Stimulated activated naive CD8-positive, alpha-beta T cell treated with anti-CD3 and anti-CD28 coated beads, Interleukin-15, Interleukin-2, amounts not matched to agents 100 ng/mL and 50 ng/mL, for 24 hours (primary cell): ENCODE data around the gene TSHR.
"Not testable (repeated sequence)": the region's sequence is repeated elsewhere in the genome, so short reads cannot be mapped to it uniquely, and the experiment has no call there.

Experiments used
- H3K27ac Mint-ChIP-seq: one replicate; pipeline ENCODE4 v1.8.0; 2021; ENCODE audit warnings: mild to moderate bottlenecking, mixed read lengths
- H3K27me3 Mint-ChIP-seq: one replicate; pipeline ENCODE4 v1.8.0; 2021; ENCODE audit warnings: mixed read lengths
- H3K36me3 Mint-ChIP-seq: one replicate; pipeline ENCODE4 v1.8.0; 2021; ENCODE audit warnings: low read depth, mixed read lengths
- H3K4me1 Mint-ChIP-seq: one replicate; pipeline ENCODE4 v1.8.0; 2021; ENCODE audit warnings: low read depth, mixed read lengths
- H3K4me3 Mint-ChIP-seq: one replicate; pipeline ENCODE4 v1.8.0; 2021; ENCODE audit warnings: mild to moderate bottlenecking, mixed read lengths
- H3K9me3 Mint-ChIP-seq: one replicate; pipeline ENCODE4 v1.8.0; 2021; ENCODE audit warnings: mixed read lengths

TSHR gene

GRCh38 chr14:81051547-81051946 lies 96.1 kb downstream of the TSHR start:
- Mint-ChIP-seq H3K4me3 (no peak overlapping the region), H3K4me1 (no peaks in the 10 kb centered on the region), H3K27ac (no peak overlapping the region), H3K9me3 (peaks cover 16% of the 10 kb centered on the region), H3K36me3 (peaks cover 7% of the 10 kb centered on the region), H3K27me3 (peaks cover 4% of the 10 kb centered on the region)

DNA sequence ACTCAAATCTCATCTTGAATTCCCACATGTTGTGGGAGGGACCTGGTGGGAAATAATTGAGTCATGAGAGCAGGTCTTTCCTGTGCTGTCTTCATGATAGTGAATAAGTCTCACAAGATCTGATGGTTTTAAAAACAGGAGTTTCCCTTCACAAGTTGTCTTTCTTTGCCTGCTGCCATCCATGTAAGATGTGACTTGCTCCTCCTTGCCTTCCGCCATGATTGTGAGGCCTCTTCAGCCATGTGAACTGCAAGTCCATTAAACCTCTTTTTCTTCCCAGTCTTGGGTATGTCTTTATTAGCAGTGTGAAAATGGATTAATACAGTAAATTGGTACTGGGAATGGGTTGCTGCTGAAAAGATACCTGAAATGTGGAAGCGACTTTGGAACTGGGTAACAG lies 98.6 kb downstream of the TSHR start:
- H3K9me3 Mint-ChIP-seq, result peaks cover 16% of the 10 kb centered on the region
- H3K4me1 Mint-ChIP-seq, result not testable (repeated sequence)

DNA sequence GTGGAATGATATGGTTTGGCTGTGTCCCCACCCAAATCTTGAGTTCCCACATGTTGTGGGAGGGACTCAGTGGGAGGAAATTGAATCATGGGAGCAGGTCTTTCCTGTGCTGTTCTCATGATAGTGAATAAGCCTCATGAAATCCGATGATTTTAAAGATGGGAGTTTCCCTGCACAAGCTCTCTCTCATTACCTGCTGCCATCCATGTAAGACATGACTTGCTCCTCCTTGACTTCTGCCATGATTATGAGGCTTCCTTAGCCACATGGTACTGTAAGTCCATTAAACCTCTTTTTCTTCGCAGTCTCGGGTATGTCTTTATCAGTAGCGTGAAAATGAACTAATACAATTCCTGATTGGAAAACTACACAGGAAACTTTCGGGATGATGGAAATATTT lies 100.5 kb downstream of the TSHR start:
- H3K27me3 Mint-ChIP-seq, result peaks cover 7% of the 10 kb centered on the region
- peaks cover 7% of the 10 kb centered on the region for H3K36me3 Mint-ChIP-seq
- H3K4me3 Mint-ChIP-seq, result no peak overlapping the region
- peaks cover 16% of the 10 kb centered on the region for H3K9me3 Mint-ChIP-seq
- H3K27ac Mint-ChIP-seq, result no peak overlapping the region
- H3K4me1 Mint-ChIP-seq, result no peaks in the 10 kb centered on the region

More for the DNA sequence above, 98.6 kb downstream of the TSHR start:
- H3K27ac Mint-ChIP-seq, H3K4me3 Mint-ChIP-seq, H3K27me3 Mint-ChIP-seq, H3K36me3 Mint-ChIP-seq: not testable (repeated sequence)

DNA sequence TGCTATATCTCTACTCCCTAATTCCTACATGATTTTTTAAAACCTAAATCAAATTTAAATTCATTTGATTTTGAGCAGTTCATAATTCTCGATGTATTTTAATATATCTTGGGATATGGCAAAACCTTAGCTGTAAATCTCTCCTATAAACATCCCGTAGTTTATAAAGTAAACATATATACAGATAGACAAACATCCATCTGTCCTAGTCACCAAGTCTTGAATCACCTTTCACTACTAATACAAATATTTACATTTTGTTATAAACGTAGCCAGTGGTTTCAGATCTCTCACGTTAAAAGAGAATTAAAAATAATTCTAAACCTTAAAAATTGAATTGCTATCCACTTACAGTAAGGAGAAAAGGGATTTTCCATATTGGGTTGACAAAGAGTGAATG lies 107.0 kb downstream of the TSHR start:
- H3K36me3 Mint-ChIP-seq, result no peaks in the 10 kb centered on the region
- H3K27me3 Mint-ChIP-seq, result peaks cover 7% of the 10 kb centered on the region
- H3K4me3 Mint-ChIP-seq, result no peak overlapping the region
- no peaks in the 10 kb centered on the region for H3K9me3 Mint-ChIP-seq
- no peaks in the 10 kb centered on the region for H3K4me1 Mint-ChIP-seq
- H3K27ac Mint-ChIP-seq, result no peak overlapping the region

DNA sequence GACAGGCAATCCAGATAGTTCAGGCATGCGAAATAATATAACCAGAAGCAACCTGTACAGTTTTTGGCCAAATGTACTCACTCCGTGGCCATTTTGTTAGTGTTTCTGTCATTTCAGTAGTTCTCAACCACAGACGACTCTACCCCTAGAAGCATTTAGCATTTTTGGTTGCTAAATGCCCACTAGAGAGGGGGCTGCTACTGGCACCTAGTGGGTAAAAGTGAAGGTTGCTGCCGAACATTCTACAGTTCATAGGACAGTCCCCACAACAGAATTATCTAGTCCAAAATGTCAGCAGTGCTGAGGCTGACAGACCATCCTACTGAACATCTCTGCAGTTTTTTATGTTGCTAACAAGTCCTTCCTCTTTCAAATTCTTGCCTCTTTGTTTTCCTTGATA lies 107.4 kb downstream of the TSHR start:
- H3K27ac Mint-ChIP-seq, result no peak overlapping the region
- peaks cover 7% of the 10 kb centered on the region for H3K27me3 Mint-ChIP-seq
- H3K4me1 Mint-ChIP-seq, result no peaks in the 10 kb centered on the region
- no peak overlapping the region for H3K4me3 Mint-ChIP-seq
- H3K36me3 Mint-ChIP-seq, result no peaks in the 10 kb centered on the region
- no peaks in the 10 kb centered on the region for H3K9me3 Mint-ChIP-seq

- no peak overlapping the region for H3K4me3 Mint-ChIP-seq
- H3K27me3 Mint-ChIP-seq, result no peaks in the 10 kb centered on the region
- H3K4me1 Mint-ChIP-seq, result no peaks in the 10 kb centered on the region
- peaks cover 8% of the 10 kb centered on the region for H3K9me3 Mint-ChIP-seq
- no peaks in the 10 kb centered on the region for H3K36me3 Mint-ChIP-seq
- H3K27ac Mint-ChIP-seq, result no peak overlapping the region
Observed at GRCh38 chr14:81066672-81067071, 111.3 kb downstream of the TSHR start.

DNA sequence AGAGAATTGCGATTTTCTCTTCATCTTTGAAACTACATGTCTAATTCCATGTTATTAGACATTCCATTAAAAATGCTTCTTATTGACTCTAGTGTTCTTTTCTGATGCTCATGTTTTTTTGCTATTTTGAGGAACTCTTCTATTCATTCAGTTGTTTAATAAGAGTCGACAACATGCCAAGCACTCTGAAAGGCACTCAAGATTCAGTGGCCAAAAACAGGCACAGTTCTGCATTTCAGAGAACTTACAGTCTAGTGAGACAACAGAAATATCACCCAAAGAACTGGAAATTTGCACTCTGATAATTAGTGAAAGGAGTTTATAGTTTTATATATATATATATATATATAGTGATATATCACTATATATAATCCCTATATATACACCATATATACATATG lies 111.7 kb downstream of the TSHR start:
- no peaks in the 10 kb centered on the region for H3K4me1 Mint-ChIP-seq
- H3K27me3 Mint-ChIP-seq, result no peaks in the 10 kb centered on the region
- no peak overlapping the region for H3K27ac Mint-ChIP-seq
- H3K4me3 Mint-ChIP-seq, result no peak overlapping the region
- H3K9me3 Mint-ChIP-seq, result peaks cover 12% of the 10 kb centered on the region
- no peaks in the 10 kb centered on the region for H3K36me3 Mint-ChIP-seq

- Mint-ChIP-seq H3K4me1 (no peaks in the 10 kb centered on the region), H3K9me3 (peaks cover 14% of the 10 kb centered on the region), H3K36me3 (no peaks in the 10 kb centered on the region), H3K27me3 (no peaks in the 10 kb centered on the region), H3K27ac (no peak overlapping the region), H3K4me3 (no peak overlapping the region)
Observed at GRCh38 chr14:81068176-81068782, 112.9 kb downstream of the TSHR start.

- Mint-ChIP-seq H3K9me3 (peaks cover 14% of the 10 kb centered on the region), H3K4me1 (no peaks in the 10 kb centered on the region), H3K27me3 (no peaks in the 10 kb centered on the region), H3K27ac (no peak overlapping the region), H3K36me3 (no peaks in the 10 kb centered on the region), H3K4me3 (no peak overlapping the region)
Observed at GRCh38 chr14:81070511-81070910, 115.1 kb downstream of the TSHR start.

DNA sequence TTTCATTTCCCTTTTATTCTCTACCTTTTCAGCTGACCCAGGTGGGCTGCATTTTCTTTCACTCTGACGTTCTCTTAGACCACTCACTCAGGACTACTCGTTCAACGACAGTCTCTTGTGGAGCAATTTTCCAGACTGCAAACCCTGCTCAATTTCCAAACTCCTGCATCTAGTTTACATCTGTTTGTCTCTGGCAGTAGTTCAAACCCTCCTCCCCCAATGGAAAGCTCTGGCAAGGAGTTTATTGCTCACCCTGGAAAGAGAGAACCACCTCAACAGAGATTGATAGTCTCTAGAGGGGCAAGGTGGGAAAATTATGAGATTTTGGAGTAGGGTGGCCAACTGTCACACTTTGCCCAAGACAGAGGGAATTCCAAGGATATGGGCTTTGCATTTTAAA lies 130.2 kb downstream of the TSHR start:
- no peak overlapping the region for H3K27ac Mint-ChIP-seq
- H3K4me3 Mint-ChIP-seq, result no peak overlapping the region
- H3K36me3 Mint-ChIP-seq, result no peaks in the 10 kb centered on the region
- H3K4me1 Mint-ChIP-seq, result no peaks in the 10 kb centered on the region
- H3K9me3 Mint-ChIP-seq, result no peaks in the 10 kb centered on the region
- H3K27me3 Mint-ChIP-seq, result no peaks in the 10 kb centered on the region

GRCh38 chr14:81087230-81087629 lies 131.8 kb downstream of the TSHR start:
- no peaks in the 10 kb centered on the region for H3K27me3 Mint-ChIP-seq
- no peaks in the 10 kb centered on the region for H3K4me1 Mint-ChIP-seq
- no peaks in the 10 kb centered on the region for H3K36me3 Mint-ChIP-seq
- no peak overlapping the region for H3K27ac Mint-ChIP-seq
- H3K9me3 Mint-ChIP-seq, result no peaks in the 10 kb centered on the region
- H3K4me3 Mint-ChIP-seq, result no peak overlapping the region

- H3K4me3 Mint-ChIP-seq, result no peak overlapping the region
- H3K9me3 Mint-ChIP-seq, result no peaks in the 10 kb centered on the region
- no peaks in the 10 kb centered on the region for H3K36me3 Mint-ChIP-seq
- no peaks in the 10 kb centered on the region for H3K4me1 Mint-ChIP-seq
- no peaks in the 10 kb centered on the region for H3K27me3 Mint-ChIP-seq
- no peak overlapping the region for H3K27ac Mint-ChIP-seq
Observed at GRCh38 chr14:81091139-81091538, 135.7 kb downstream of the TSHR start.

DNA sequence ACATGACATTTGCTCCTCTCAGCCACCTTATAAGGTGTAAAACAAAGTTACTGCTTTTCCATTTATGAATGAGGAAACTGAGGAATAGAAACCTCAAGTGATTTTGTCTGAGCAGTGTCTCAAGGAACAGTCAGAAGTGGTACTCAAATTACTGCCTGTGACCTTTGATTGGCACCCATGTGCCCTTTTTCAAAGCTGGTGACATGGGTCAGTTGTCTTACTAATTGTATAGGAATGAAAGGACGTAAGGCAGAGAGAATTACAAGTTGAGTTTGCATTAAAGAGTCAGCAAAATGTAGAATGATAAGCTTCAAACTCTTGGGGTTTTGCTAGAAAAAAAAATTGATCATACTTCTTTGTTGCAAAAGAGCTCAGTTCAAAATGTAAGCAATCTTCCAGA lies 136.2 kb downstream of the TSHR start:
- no peak overlapping the region for H3K4me3 Mint-ChIP-seq
- H3K4me1 Mint-ChIP-seq, result no peaks in the 10 kb centered on the region
- H3K27me3 Mint-ChIP-seq, result no peaks in the 10 kb centered on the region
- no peaks in the 10 kb centered on the region for H3K9me3 Mint-ChIP-seq
- no peaks in the 10 kb centered on the region for H3K36me3 Mint-ChIP-seq
- H3K27ac Mint-ChIP-seq, result no peak overlapping the region

GRCh38 chr14:81093651-81094050 lies 138.2 kb downstream of the TSHR start:
- no peaks in the 10 kb centered on the region for H3K27me3 Mint-ChIP-seq
- H3K4me1 Mint-ChIP-seq, result no peaks in the 10 kb centered on the region
- no peak overlapping the region for H3K4me3 Mint-ChIP-seq
- H3K9me3 Mint-ChIP-seq, result no peaks in the 10 kb centered on the region
- H3K36me3 Mint-ChIP-seq, result no peaks in the 10 kb centered on the region
- no peak overlapping the region for H3K27ac Mint-ChIP-seq

DNA sequence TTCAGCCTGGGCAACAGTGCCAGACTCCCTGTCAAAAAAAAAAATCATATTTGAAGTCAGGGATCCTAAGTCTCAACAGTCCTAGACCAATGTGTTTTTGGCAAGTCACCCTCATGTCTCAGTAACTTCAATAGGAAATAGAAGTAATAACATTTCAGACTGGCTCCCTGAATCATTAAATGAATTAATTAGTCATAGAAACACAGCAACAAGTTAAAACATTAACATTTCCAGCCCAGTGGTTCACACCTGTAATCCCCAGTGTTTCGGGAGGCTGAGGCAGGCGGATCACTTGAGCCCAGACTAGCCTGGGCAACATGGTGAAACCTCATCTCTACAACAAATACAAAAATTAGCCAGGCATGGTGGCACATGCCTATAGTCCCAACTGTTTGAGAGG lies 140.1 kb downstream of the TSHR start:
- Mint-ChIP-seq H3K36me3 (no peaks in the 10 kb centered on the region), H3K4me1 (no peaks in the 10 kb centered on the region), H3K27ac (no peak overlapping the region), H3K9me3 (no peaks in the 10 kb centered on the region), H3K4me3 (no peak overlapping the region), H3K27me3 (no peaks in the 10 kb centered on the region)

DNA sequence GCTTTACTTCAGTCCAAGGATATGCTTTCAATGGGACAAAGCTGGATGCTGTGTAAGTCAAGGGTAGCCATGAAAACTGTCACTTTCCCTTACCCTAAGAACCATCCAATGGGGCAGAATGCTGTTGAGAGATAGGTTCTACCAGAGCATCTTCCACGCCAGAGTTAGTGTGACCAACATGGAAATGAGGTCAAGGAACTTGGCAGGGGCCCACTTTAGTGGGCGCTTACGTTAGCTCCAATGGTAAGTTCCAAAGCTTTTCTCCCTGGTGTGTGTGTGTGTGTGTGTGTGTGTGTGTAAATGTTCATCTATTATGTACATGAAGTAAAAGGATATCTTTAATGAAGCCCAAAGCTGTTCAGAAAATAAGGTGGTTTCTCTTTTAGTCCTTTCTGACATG lies 141.2 kb downstream of the TSHR start:
- Mint-ChIP-seq H3K27ac (no peak overlapping the region), H3K27me3 (no peaks in the 10 kb centered on the region), H3K36me3 (no peaks in the 10 kb centered on the region), H3K4me3 (no peak overlapping the region), H3K9me3 (no peaks in the 10 kb centered on the region), H3K4me1 (no peaks in the 10 kb centered on the region)
